C4-2B (cell line): ENCODE results near the gene CPXM1.
"Not testable (repeated sequence)": the region's sequence is repeated elsewhere in the genome, so short reads cannot be mapped to it uniquely, and the experiment has no call there.

ENCODE experiments used
- H3K27ac ChIP-seq: fragments of 450-650 bp; 2 replicates; pipeline ENCODE4 v1.5.1; 2017
- ZFX ChIP-seq: fragments of 450-650 bp; IDR thresholded peaks from 2 replicates; pipeline ENCODE4 v1.6.1; 2017
- TF ChIP-seq, protein P1 (sequence below): fragments of 450-650 bp; conservative IDR thresholded peaks from 2 replicates; pipeline ENCODE4 v1.5.1; 2017; ENCODE audit warnings: mild to moderate bottlenecking

Gene CPXM1

DNA sequence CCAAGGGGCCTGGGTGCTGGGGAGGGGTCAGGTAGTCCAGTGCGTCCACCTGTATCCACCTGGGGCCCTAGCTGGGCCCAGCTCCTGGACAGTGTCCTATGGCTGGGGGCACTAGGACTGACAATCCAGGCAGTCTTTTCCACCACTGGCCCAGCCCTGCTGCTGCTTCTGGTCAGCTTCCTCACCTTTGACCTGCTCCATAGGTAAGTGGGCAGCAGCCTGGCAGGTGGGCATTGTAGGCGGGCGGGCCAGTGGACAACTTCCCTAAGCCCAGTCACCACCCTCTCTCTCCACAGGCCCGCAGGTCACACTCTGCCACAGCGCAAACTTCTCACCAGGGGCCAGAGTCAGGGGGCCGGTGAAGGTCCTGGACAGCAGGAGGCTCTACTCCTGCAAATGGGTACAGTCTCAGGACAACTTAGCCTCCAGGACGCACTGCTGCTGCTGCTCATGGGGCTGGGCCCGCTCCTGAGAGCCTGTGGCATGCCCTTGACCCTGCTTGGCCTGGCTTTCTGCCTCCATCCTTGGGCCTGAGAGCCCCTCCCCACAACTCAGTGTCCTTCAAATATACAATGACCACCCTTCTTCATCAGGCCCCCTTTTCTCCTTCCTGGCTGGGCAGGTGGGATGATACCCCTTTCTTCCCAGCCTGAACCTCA, 14.9 kb upstream of the CPXM1 start:
- TF ChIP-seq, protein P1, sequence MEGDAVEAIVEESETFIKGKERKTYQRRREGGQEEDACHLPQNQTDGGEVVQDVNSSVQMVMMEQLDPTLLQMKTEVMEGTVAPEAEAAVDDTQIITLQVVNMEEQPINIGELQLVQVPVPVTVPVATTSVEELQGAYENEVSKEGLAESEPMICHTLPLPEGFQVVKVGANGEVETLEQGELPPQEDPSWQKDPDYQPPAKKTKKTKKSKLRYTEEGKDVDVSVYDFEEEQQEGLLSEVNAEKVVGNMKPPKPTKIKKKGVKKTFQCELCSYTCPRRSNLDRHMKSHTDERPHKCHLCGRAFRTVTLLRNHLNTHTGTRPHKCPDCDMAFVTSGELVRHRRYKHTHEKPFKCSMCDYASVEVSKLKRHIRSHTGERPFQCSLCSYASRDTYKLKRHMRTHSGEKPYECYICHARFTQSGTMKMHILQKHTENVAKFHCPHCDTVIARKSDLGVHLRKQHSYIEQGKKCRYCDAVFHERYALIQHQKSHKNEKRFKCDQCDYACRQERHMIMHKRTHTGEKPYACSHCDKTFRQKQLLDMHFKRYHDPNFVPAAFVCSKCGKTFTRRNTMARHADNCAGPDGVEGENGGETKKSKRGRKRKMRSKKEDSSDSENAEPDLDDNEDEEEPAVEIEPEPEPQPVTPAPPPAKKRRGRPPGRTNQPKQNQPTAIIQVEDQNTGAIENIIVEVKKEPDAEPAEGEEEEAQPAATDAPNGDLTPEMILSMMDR, result no peak
- no peak for TF ChIP-seq ZFX
- no peak overlapping the region for H3K27ac ChIP-seq

DNA sequence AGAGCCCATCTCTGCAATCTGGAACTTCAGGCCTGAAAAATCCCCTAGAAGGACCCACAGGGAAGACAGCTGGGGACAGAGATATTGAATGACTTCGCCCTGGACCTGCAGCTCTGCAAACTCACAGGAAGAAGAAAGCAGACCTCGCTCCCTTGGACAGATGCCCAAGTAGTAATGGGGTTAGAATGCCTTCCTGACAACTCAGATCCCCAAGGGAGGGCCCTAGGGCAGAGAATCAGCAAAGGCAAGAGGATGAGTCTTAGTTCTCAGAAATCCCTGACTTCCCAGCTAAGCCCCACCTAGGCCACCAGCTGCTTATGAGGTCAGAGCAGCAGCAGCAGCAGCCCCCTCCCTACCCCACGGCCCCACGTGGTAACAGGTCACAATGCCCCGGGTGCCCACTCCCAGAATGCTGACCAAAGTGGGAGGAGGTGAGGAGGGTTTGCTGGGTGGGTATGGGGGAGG, 14.2 kb upstream of the CPXM1 start, which contains the start of gene C20orf141:
TSS of gene C20orf141 (plus strand) at position 401 of the 465 bp plus-strand sequence. CDS start 198 bp downstream, outside the sequence.
- no peak within 1 kb of the TSS for H3K27ac ChIP-seq
- TF ChIP-seq, protein P1, result no peak
- no peak for TF ChIP-seq ZFX

- TF ChIP-seq, protein P1, result no peak
- no peak for TF ChIP-seq ZFX
Measured at GRCh38 chr20:2814076-2814475, 13.6 kb upstream of the CPXM1 start.

GRCh38 chr20:2812189-2812588, 11.8 kb upstream of the CPXM1 start:
- TF ChIP-seq, protein P1, result no peak
- TF ChIP-seq ZFX, result no peak
- H3K27ac ChIP-seq, result no peak overlapping the region

More at GRCh38 chr20:2814076-2814475, 13.6 kb upstream of the CPXM1 start:
- H3K27ac ChIP-seq, result no peak overlapping the region

- TF ChIP-seq ZFX, result no peak
- TF ChIP-seq, protein P1, result no peak
- H3K27ac ChIP-seq, result no peak overlapping the region
Measured at GRCh38 chr20:2809690-2810089, 9.3 kb upstream of the CPXM1 start.

DNA sequence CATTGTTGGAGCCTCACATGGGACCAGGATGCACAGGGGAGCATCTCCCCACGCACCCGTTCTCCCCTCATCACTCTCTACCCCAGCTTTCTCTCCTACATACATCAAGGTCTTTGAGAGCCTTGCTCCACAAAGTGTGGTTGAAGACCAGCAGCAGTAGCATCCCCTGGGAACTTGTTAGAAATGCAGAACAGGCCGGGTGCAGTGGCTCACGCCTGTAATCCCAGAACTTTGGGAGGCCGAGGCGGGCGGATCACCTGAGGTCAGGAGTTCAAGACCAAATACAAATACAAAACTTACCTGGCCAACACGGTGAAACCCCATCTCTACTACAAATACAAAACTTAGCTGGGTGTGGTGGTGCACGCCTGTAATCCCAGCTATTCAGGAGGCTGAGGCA, 7.5 kb upstream of the CPXM1 start:
- not testable (repeated sequence) for H3K27ac ChIP-seq

GRCh38 chr20:2807019-2807418, 6.6 kb upstream of the CPXM1 start:
- TF ChIP-seq ZFX, result no peak
- TF ChIP-seq, protein P1, result no peak
- no peak overlapping the region for H3K27ac ChIP-seq

GRCh38 chr20:2806351-2806701, 5.9 kb upstream of the CPXM1 start:
- H3K27ac ChIP-seq, result no peak overlapping the region
- TF ChIP-seq ZFX, result no peak
- TF ChIP-seq, protein P1, result no peak
